Thyroid gland (tissue), 4 donors: Measurements from ENCODE around the gene RXFP4.

Experiments
- POLR2A ChIP-seq, 2 donors: fragments of 450-650 bp; IDR thresholded peaks; one replicate each; pipeline ENCODE4 v1.6.1; 2017; ENCODE audit warnings: antibody characterized with exemption in 2 of 2, mild to moderate bottlenecking in 2 of 2, moderate library complexity in 1 of 2
- TF ChIP-seq, protein P1 (sequence below), 6 experiments: fragments of 200-600 bp in 3 of 6; fragments of 450-650 bp in 3 of 6; sonication (generic) in 3 of 6; IDR thresholded peaks; one replicate each; pipeline ENCODE4 v1.5.1; 2016 to 2019; ENCODE audit warnings: antibody characterized with exemption in 6 of 6, mild to moderate bottlenecking in 2 of 6, inconsistent platforms in 1 of 6, moderate library complexity in 1 of 6

DNA sequence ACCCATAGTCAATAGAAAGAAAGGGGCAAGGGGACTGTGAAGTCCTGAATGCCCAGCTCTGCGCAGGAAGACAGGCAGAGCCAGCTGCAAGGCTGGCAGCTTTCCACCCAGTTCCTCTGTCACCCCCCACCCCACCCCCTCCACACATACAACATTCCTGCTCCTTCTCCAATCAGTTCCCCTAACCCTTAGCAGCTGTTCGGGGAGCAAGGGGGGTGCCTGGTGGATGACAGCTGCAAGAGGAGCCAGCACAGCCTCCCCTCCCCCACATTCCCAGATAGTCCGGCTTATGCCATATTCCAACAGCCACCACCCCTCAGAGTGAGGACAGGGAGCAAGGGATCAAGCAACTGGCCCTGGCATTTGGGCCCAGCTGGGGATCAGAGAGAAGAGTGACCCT, 27.2 kb downstream of the RXFP4 start:
- TF ChIP-seq, protein P1, sequence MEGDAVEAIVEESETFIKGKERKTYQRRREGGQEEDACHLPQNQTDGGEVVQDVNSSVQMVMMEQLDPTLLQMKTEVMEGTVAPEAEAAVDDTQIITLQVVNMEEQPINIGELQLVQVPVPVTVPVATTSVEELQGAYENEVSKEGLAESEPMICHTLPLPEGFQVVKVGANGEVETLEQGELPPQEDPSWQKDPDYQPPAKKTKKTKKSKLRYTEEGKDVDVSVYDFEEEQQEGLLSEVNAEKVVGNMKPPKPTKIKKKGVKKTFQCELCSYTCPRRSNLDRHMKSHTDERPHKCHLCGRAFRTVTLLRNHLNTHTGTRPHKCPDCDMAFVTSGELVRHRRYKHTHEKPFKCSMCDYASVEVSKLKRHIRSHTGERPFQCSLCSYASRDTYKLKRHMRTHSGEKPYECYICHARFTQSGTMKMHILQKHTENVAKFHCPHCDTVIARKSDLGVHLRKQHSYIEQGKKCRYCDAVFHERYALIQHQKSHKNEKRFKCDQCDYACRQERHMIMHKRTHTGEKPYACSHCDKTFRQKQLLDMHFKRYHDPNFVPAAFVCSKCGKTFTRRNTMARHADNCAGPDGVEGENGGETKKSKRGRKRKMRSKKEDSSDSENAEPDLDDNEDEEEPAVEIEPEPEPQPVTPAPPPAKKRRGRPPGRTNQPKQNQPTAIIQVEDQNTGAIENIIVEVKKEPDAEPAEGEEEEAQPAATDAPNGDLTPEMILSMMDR (IDR thresholded peaks at IDR 0.05): no peak
- no peak for TF ChIP-seq POLR2A (IDR thresholded peaks at IDR 0.05)
